ENCODE results near the gene C10orf90. TPM values are rescaled to one million over a fixed set of nuclear protein-coding genes. Genes with fewer than 3 reads are reported as not detected.

Gene C10orf90
- total and polyA plus RNA-seq, 4 donors = not detected

GRCh38 chr10:126516515-126516914 lies 154.0 kb downstream of the C10orf90 start:
- H3K9ac ChIP-seq (ENCODE audit: insufficient read depth in 1 of 2, low read length in 2 of 2) = no peak overlapping the region
- WGBS, 2 donors = 90 to 91% methylated on average over 6 of the region's 6 CpGs
- DNase-seq = no peak
- peaks cover 0 to 4% (median 0%) of the 10 kb centered on the region in 4 donors for H3K9me3 ChIP-seq (ENCODE audit: control insufficient read depth in 4 of 4, insufficient read depth in 3 of 4, low read length in 3 of 4)
- no peak overlapping the region for H3K27ac ChIP-seq (ENCODE audit: low read depth in 1 of 2, low read length in 1 of 2)
- ATAC-seq (ENCODE audit: insufficient read depth, low FRiP score) = no peak
- no peak overlapping the region for H3K4me3 ChIP-seq
- H3K36me3 ChIP-seq (ENCODE audit: control insufficient read depth in 4 of 4, insufficient read depth in 4 of 4, low read length in 4 of 4) = no peaks in the 10 kb centered on the region
- peaks cover 0 to 3% (median 0%) of the 10 kb centered on the region in 5 donors for H3K4me1 ChIP-seq (ENCODE audit: control insufficient read depth in 5 of 5, insufficient read depth in 5 of 5, low read length in 5 of 5)
- H3K27me3 ChIP-seq (ENCODE audit: control insufficient read depth in 3 of 3, insufficient read depth in 3 of 3, low read length in 2 of 3) = peaks cover 0 to 2% (median 0%) of the 10 kb centered on the region in 3 donors
- no peak for TF ChIP-seq CTCF (IDR thresholded peaks at IDR 0.05; ENCODE audit: control extremely low read depth, extremely low read depth)

- no peak overlapping the region for H3K27ac ChIP-seq (ENCODE audit: low read depth in 1 of 2, low read length in 1 of 2)
- no peaks in the 10 kb centered on the region for H3K27me3 ChIP-seq (ENCODE audit: control insufficient read depth in 3 of 3, insufficient read depth in 3 of 3, low read length in 2 of 3)
- no peak for TF ChIP-seq CTCF (IDR thresholded peaks at IDR 0.05; ENCODE audit: control extremely low read depth, extremely low read depth)
- peaks cover 0 to 3% (median 0%) of the 10 kb centered on the region in 5 donors for H3K4me1 ChIP-seq (ENCODE audit: control insufficient read depth in 5 of 5, insufficient read depth in 5 of 5, low read length in 5 of 5)
- H3K9me3 ChIP-seq (ENCODE audit: control insufficient read depth in 4 of 4, insufficient read depth in 3 of 4, low read length in 3 of 4) = no peaks in the 10 kb centered on the region
- no peak for DNase-seq
- ATAC-seq (ENCODE audit: insufficient read depth, low FRiP score) = no peak
- H3K36me3 ChIP-seq (ENCODE audit: control insufficient read depth in 4 of 4, insufficient read depth in 4 of 4, low read length in 4 of 4) = no peaks in the 10 kb centered on the region
- H3K9ac ChIP-seq (ENCODE audit: insufficient read depth in 1 of 2, low read length in 2 of 2) = no peak overlapping the region
- 50 to 63% methylated on average over 8 of the region's 8 CpGs for WGBS, 2 donors
- H3K4me3 ChIP-seq = no peak overlapping the region
These were observed 158.5 kb downstream of the C10orf90 start for GRCh38 chr10:126511917-126512479.

- WGBS, 2 donors = 63 to 74% methylated on average over 2 of the region's 2 CpGs
- no peak overlapping the region for H3K9ac ChIP-seq (ENCODE audit: insufficient read depth in 1 of 2, low read length in 2 of 2)
These were observed 161.3 kb downstream of the C10orf90 start for GRCh38 chr10:126509182-126509581.

More at GRCh38 chr10:126509182-126509581, 161.3 kb downstream of the C10orf90 start:
- H3K9me3 ChIP-seq (ENCODE audit: control insufficient read depth in 4 of 4, insufficient read depth in 3 of 4, low read length in 3 of 4) = no peaks in the 10 kb centered on the region
- H3K4me1 ChIP-seq (ENCODE audit: control insufficient read depth in 5 of 5, insufficient read depth in 5 of 5, low read length in 5 of 5) = peaks cover 0 to 3% (median 0%) of the 10 kb centered on the region in 5 donors
- ATAC-seq (ENCODE audit: insufficient read depth, low FRiP score) (no peak), DNase-seq (no peak)
- H3K36me3 ChIP-seq (ENCODE audit: control insufficient read depth in 4 of 4, insufficient read depth in 4 of 4, low read length in 4 of 4) = no peaks in the 10 kb centered on the region
- no peak overlapping the region for H3K4me3 ChIP-seq
- no peaks in the 10 kb centered on the region for H3K27me3 ChIP-seq (ENCODE audit: control insufficient read depth in 3 of 3, insufficient read depth in 3 of 3, low read length in 2 of 3)
- no peak for TF ChIP-seq CTCF (IDR thresholded peaks at IDR 0.05; ENCODE audit: control extremely low read depth, extremely low read depth)
- H3K27ac ChIP-seq (ENCODE audit: low read depth in 1 of 2, low read length in 1 of 2) = no peak overlapping the region

All from lung (tissue), 12 donors.